ENCODE measurements around the gene PHLDA2.

The PHLDA2 gene, protein sequence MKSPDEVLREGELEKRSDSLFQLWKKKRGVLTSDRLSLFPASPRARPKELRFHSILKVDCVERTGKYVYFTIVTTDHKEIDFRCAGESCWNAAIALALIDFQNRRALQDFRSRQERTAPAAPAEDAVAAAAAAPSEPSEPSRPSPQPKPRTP

DNA sequence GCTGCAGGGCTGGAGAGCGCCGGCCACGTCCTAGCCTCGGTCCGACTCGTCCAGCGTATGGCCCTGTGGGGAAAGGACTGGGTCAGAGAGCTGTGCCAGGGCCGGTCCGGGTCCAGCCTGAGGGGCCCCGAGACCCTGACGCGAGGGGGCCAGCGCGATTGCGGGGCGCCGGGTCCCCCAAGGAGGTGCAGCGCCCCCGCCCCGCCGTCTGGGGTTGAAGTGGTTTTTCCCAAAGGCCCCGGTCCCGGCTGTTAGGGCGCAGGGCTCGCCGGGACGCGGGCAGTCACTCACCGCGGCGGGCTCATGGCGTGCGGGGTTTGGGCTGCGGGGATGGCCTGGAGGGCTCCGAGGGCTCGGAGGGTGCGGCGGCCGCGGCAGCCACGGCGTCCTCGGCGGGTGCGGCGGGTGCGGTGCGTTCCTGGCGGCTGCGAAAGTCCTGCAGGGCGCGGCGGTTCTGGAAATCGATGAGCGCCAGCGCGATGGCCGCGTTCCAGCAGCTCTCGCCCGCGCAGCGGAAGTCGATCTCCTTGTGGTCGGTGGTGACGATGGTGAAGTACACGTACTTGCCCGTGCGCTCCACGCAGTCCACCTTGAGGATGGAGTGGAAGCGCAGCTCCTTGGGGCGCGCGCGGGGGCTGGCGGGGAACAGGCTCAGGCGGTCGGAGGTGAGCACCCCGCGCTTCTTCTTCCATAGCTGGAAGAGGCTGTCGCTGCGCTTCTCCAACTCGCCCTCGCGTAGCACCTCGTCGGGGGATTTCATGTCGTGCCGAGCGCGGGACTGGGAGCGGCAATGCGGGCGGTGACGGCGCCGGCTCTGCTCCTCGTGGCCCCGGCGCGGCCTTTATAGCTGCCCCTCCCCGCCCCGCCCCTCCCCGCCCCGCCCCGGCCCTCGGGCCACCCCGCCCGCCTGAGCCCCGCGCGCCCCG, at the start of gene PHLDA2:
Gene PHLDA2, minus strand, starts transcription at position 816 of the 926 bp plus-strand sequence. Its CDS starts 56 bp downstream, at position 760.
- no peak for DNase-seq

DNA sequence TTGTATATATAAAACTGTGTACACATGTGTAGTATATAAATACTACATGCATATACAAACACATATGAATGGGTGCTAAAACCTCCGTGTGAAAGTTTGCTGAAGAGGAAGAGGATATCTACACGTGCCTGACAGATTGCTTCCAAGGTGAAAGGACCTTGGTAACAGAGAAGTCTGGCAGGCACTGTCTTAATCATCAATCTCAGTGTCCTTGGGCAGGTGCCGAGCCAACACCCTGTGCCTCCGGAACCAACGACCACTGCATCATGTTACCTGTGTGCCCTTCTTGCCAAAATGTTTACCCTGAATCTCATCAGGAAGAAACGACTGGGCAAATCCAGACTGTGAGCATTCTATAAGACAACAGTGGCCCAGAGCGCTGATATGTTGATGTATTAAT, 47.9 kb upstream of the PHLDA2 start:
- DNase-seq, result no peak

DNA sequence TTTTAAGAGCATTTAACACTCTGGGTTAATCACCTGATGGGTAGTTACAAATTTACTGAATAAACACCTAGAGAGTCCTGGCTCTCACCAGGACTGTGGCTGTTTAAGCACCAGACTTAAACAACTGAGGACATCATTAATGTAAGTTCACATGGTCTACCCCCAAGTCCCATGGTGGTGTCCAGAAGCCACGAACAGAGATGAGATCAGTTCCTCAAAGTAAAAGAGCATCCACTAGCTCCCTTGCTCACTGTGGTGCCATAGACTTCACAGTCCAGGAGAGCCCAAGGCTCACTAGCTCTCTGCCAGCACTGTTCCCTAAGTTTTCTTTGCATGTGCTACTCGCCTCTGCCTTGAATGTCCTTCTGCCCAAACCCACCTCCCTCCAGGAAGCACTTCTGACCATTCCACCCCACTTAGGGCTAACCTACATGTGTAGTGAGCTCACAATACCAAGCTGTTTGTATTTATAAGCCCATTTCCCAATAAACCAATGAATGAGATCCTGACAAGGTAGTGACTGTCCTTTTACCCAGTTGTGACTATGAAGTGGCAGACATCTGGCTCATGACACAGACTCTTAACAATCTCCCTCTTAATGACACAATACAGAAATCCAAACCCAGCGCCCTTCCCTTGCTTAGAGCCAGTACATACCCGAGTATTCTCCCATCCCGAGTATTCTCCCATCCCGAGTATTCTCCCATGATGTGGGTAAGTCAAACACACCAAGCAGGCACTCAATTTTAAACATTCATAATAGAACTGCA, 47.3 kb upstream of the PHLDA2 start:
- no peak for DNase-seq

DNA sequence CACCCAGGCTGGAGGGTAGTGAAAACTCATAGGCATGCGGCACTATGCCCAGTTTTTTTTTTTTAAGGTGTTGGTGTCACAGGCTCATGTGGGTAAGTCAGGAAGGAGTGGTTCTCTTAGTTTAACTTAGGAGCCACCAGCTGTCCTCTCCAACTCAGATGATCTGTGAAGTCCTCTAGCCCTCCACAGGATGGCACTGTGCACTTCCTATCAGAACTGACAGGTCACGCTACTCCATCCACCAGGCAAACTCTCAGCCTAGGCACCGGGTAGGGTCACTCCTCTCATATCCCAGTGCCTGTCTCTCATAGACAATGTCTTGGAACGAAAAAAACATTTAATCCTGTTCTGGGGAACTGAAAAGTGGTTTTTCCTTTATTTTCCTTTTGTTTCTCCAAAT, 46.4 kb upstream of the PHLDA2 start:
- no peak for DNase-seq

DNA sequence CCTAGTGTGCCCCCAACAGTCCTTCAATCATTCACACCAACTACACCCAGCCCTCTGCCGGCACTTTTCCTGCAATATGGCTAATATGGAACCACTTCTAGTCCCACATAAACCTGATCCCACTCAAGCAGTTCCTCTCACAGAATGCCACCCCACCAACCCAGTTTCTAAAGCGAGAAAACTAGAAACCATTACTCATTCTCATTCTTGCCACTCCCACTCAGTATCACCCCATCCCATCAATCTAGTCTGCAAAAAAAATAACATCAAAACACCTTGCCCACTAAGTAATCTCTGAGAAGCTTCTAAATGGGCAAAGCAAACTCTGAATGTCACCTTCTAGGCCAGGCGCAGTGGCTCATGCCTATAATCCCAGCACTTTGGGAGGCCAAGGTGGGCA, 45.1 kb upstream of the PHLDA2 start:
- no peak for DNase-seq

DNA sequence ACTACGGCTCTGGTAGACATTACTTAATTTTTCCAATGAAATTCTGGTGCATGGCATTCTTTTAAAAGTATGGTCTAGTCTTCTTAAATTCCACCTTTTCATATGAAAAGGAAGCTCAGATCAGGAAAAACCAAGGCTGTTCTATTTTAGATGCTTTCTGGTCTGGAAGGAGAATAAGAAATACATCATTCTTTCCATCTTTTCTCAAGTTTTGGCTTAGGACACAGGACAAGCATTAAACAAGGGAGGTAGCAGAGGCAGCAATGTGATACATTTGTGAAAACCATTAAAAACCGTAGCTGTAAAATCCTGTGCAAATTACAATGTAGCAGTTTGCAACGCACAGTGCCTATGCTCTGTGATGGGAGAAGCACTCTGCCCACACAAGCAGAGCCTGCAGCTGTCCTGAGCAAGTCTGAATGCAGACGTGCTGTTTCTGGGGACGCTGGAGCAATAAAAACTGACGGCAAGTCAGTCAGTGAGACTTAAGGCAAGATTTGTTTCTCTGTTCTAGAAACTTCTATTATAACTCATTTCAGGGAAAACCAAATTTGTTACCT, 39.2 kb upstream of the PHLDA2 start:
- no peak for DNase-seq

DNA sequence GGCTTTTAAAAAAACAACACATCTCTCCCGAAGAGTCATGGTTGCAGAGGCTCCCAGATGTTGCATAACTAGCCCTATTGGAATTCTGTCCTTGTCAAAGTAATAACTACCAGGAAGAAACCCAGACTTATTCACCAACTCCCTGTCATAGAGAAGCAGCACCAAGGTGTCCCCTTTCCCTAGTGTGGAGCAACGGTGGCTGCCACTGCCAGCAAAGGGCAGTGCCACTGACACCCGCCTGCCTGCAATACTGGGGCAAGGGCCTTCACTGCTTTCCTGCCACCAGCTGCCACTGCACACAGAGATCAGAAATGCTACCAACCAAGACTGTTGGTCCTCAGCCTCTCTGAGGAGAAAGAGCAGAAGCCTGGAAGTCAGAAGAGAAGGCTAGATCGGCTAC, 35.6 kb upstream of the PHLDA2 start:
- no peak for DNase-seq

DNA sequence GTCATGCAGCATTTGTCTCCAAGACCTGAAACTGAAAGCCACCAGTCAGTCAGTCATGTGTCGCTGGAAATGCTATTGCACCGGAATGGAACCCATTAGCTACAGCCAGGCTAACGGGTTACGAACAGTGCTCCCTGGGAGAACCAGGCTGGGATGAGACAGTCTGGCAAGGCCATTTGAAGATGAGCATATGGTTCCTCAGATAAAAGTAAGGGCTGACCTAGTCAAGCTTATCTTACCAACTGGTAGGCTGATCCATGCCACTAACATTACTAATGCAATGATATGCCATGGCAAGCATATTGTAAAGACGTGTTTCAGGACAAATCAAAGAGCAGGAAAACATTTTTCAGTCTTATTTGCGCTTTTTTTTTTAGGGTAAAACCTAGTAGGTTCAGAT, 34.5 kb upstream of the PHLDA2 start:
- no peak for DNase-seq

DNA sequence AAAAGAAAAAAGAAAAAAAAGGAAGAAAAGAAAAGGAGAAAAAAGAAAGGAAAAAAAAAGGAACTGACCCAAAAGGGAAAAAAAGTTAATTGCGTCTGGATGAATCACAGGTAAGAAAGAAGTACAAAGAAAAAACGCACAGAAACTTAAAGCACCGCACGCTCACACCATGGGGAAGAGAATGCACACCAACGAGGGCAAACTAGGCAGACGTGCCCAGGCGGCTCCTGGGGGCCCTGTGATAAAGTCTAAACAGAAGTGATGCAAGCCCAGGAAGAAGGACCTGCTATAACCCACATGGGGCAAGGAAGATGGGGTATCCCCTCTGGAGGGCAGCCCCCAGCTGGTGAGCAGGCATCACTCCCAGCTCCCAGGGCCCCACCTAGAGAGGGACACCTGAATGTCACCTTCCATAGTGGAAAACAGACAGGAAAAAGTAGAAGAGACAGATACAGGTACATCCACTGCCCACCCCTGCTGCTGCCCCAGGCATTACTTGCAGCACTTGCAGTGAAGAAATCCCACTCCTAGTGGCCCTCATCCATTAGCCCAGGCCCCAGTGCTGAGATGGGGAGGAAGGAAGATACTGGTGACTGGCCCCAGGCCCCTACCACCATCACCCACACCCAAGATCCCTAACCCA, 34.0 kb upstream of the PHLDA2 start:
- DNase-seq, result no peak

DNA sequence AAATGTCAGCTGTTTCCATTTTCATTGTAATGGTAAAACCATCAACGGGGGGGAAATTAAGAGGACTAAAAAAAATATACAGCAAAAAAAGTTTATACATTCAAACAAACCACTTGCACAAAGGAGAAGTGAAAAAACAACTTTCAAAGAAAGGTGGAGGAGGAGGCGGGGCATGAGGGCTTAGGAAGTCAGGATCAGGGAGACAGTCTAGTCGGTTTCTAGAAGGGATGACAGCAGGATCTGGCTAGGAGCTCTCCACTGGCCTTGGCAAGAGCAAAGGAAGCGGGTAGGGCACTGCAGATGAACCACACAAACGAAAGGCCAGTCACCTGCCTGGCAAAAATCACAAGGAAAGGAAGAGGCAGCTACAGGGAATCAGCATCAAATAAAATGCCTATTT, 31.9 kb upstream of the PHLDA2 start:
- DNase-seq, result no peak

DNA sequence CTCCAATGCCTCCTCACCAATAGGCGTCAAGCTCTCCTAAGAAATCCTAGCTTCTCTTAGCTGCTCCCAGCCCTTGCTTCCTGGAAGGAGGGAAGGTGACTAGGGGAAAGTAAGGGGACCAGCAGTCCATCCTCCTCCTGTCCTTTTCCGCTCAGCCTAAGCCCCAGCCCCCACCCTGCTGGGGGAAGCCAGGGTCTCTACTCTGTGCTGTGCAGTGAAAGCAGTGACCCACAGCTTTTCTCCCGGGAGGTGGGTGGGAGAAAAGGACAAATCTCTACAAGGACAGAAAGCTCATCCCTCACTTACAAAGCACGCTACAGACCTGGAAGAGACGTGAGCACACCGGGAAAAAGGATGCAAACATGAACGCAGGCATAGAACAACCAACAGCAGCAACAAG, 30.9 kb upstream of the PHLDA2 start:
- DNase-seq, result no peak

DNA sequence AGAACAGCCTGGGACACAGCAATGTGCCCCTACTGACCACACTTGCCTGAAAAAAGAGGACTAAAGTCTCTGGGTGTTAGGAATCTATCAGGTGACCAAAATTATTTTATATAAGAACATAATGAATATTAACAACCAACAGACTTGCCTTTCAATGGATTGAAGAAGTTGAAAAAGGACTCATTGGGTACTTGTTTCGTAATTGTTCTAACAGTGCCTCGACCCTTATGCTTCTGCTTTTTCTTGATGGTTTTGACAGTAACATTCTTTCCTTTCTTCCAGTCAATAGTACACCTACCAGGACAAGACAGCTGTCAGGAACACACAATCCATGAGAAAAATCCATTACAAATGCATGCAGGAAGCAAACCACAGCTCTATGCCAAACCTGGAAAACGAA, 29.0 kb upstream of the PHLDA2 start:
- DNase-seq, result no peak

DNA sequence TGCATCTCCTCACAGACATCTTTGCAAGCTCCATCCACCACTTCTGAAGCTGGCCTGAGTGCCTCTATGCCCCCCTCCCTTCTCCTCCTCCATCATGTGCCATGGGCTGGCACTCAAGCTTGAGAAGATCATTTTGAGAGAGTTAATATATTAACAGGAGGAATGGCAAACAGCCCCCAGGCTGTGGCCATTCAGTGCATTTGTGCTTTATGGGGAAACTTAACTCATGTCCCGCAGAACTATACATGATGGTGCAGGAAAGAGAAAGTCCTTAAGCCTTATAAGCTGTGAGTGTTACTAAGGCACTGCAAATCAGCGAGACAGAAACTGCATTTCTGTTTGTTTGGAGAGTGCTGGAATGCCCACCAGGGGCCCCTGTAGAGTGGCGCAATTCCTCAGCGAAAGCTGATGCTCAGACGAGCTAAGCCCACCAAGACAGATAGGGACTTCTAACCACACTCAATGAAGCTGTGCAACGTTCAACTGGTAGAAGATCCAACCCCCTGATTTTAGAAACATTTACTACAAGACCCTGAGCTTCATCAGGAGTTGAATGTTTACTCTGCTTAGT, 26.8 kb upstream of the PHLDA2 start:
- DNase-seq, result no peak

DNA sequence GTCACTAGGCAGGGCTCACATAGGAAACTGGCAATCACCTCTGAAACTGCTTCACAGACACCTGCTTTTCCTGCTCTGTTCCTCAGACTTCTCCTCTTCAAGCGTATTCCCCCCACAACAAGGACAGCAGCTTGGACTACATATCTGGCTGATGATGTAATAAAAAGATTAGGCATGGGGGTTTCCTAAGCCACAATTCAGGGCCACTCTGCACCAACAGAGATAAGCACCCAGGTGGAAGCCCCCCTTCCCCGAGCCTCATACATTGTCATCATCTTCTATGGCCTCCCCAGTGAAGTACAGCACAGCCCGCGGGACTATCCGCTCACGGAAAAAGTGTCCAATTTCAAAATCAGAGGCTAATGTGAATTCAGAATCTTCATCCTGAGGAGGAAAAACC, 25.0 kb upstream of the PHLDA2 start:
- no peak for DNase-seq

DNA sequence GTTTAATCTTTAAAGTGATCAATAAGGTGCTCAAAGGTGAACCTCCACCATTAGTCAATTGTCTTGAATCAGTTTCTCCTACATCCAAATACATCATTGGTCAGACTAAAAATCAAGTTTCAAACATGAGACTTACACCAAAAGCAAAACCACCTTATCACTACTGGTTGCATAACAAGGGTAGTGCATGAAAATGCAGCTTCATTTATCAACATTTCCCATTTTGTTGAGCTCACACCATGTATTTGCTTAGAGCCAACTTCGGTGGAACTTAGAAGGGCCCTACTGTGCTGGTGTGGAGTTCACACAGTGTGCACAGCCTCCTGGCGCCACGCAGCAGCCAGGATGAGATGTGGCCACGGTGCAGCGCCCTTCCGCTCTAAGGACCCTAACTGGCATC, 23.1 kb upstream of the PHLDA2 start:
- DNase-seq, result no peak

DNA sequence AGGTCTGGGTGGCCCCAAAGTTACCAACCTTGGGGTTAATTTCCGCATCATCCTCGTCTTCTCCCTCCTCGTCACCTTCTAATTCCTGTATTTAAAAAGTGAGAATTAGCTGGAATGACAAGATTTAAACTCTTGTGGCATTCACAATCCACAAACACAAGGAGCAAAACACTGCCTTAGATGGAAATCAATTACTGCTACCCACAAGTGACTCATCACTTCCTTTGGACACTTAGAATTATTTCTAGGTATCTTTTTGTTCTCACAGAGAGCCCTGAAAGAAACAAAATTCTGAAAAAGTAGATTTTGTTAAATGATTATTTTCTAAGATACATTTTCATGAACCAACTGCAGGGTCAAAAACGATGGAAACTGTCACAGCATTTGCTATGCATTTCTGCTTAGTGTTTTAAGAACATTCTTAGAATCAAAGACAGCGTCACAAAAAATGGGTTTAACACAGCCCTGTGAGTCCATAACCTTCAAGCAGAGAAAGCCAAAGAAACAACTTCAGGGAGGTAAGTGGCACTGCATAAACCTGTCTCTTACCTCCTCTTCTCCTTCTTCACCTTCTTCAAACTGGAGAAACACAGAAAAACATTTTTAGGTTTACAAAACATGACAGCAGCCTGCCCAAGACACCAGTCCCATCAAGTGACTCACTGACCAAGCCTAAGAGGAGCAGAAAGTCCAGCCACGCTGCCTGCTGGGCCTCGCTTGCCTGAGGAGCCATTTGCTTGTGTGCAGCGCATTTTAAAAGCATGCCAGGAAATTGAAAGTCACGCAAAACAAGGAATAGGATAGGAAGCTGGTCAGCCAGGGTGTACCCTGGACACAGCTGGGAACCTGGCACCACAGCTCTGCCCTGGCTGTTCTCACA, 22.3 kb upstream of the PHLDA2 start:
- no peak for DNase-seq

DNA sequence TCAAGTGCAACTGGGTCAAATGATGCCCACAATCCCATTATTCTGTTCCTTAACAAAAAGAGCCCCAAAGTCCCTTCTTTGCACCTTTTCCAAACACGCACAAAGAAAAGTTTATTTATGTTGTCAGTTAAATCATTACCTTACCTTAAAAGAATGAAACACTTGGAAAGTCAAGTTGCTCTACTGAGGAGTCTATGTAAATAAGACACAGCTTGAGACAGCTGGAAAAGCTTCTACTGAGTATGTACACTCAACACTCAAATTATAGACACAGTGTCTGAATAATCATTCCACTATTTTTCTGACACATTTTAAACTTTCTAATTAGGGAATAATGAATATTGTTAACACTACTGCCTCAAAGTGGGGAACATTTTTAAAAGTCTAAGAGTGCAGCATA, 21.6 kb upstream of the PHLDA2 start:
- no peak for DNase-seq

DNA sequence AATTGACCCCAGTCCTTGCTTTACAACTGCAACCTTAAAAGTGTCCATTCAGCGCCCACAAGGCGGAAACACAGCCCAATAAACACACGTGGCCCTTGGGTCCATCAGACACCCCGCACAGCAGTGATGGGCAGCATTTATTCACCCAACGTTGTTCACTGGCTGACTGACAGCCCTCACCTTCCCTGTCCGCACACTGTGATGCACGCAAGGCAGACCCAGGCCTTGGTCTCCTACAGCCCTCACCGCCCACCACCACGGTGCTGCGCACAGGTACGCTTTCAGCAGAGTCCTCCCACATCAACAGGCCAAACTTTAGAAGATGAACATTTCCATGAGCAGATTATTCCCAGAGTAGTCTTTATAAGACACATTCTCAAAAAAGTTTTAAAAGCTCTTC, 20.7 kb upstream of the PHLDA2 start:
- no peak for DNase-seq

DNA sequence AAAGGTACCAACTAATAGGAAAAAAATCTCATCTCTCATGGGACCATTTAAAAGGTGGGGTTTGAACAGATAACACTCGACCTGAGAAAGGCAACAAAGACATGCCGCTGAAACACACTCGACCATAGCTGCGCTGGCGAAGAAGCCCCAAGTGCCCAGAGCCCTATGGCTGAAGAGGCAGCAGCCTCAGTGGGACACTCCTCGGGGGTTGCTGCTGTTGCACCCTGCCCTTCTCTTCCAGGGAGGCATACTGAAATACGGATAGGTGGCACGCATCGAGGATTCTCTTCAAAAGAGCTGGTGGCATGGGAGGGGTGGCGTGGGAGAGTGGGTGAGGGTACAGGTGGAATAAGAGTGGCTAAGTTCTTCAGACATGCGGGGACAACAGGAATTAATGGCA, 18.5 kb upstream of the PHLDA2 start:
- no peak for DNase-seq

DNA sequence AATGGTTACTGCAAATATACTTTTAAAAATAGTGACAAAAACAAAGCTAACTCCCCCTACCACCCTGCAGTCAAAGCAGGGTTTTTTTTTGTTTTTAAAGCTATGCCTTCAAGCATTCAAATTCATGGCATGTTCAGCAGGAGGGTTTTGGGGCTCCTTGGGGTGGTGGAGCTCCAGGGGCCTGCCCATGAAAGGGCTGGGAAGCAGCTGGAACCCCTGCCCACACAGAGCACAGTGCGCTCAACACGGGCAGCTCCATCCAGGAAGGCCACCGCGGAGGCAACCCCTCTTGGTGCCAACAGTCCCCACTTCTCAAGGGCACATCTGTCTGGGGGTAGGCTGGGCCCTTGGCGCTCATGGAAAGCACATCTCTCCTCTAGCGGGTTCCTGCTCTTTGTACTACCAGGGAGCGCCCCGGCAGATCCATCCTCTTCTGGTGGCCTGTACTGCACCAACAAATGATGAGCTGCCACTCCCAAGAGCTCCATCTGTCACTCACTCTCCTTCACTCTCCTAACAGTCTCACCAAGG, 16.6 kb upstream of the PHLDA2 start:
- no peak for DNase-seq

DNA sequence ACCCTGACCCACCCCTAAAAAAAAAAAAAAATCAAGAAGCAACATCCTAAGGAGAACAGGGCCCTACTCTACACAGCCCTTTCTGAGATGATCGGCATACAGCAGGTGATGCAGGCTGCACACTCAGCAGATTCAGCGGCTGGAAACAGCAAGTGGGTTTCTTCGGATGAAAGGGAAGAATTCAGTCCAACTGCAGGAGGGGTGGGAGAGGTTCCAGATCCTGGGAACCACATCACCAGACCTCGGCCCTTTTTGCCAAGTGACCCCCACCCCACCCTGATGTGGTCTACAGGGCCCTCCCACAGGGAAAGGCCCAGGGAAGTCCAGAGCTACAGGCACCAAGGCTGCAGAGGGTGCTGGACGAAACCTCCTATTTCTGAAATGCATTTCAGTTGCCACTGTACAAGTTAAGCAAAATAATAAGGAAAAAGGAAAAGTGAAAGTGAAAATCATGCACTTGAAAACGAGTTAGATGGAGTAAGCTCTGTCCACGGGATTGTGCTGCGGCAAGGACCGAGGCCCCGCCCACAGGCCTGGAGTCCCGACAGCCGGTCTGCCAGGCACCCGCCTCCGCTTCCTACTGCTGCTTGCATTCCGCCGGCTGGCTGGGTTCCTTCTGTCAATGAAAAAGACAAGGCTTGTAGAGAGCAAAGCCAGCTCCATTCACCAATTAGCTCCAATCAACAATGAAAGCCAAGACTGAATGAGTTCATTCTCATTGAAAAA, 16.0 kb upstream of the PHLDA2 start:
- no peak for DNase-seq
